ENCODE data around the gene TTC34.

DNA sequence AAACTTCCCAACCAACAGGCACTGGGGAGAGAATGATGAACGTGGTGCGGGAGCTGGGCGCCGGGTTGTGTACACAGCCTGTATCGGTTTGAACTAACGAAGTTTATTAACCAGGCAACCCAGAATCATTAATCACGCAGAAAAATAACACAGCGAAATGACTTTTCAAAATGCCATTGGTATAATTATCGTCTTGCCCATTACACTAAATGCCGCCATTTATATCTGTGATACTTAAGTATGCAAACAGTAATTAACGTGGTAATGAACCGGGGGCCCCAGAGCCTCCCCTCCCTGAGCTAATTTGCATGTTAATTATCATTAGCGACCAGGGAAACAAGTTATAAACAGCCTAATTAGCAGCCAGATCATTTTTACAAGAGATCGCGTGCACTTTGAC, 5.1 kb upstream of the TTC34 start:
- TF ChIP-seq CTCF (IDR thresholded peaks at IDR 0.05) (no peak), TEAD1 (CRISPR knock-in tag; IDR thresholded peaks at IDR 0.05) (no peak), SP1 (CRISPR knock-in tag; conservative IDR thresholded peaks at IDR 0.05) (no peak), TEAD4 (CRISPR knock-in tag; IDR thresholded peaks at IDR 0.05) (no peak), USF1 (CRISPR knock-in tag; IDR thresholded peaks at IDR 0.05) (no peak), E2F4 (CRISPR knock-in tag; IDR thresholded peaks at IDR 0.05; ENCODE audit: borderline replicate concordance, low read depth) (no peak), E2F5 (CRISPR knock-in tag; IDR thresholded peaks at IDR 0.05) (no peak), ELF4 (CRISPR knock-in tag; IDR thresholded peaks at IDR 0.05; ENCODE audit: low read depth) (no peak), EMX1 (CRISPR knock-in tag; IDR thresholded peaks at IDR 0.05) (no peak), ZNF396 (CRISPR knock-in tag; IDR thresholded peaks at IDR 0.05; ENCODE audit: borderline replicate concordance) (no peak), CBFB (CRISPR knock-in tag; IDR thresholded peaks at IDR 0.05; ENCODE audit: low read depth) (no peak), JUN (CRISPR knock-in tag; IDR thresholded peaks at IDR 0.05) (no peak), MLX (CRISPR knock-in tag; IDR thresholded peaks at IDR 0.05) (no peak)
- TF ChIP-seq, protein P1, sequence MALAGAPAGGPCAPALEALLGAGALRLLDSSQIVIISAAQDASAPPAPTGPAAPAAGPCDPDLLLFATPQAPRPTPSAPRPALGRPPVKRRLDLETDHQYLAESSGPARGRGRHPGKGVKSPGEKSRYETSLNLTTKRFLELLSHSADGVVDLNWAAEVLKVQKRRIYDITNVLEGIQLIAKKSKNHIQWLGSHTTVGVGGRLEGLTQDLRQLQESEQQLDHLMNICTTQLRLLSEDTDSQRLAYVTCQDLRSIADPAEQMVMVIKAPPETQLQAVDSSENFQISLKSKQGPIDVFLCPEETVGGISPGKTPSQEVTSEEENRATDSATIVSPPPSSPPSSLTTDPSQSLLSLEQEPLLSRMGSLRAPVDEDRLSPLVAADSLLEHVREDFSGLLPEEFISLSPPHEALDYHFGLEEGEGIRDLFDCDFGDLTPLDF (CRISPR knock-in tag; IDR thresholded peaks at IDR 0.05): no peak
